ENCODE data around the gene FAM81B. TPM values are rescaled to one million over a fixed set of nuclear protein-coding genes. Genes with fewer than 3 reads are reported as not detected.

The FAM81B gene
- total RNA-seq, 1 donor from 2014 or later: not detected

- intact Hi-C loops (cut with micrococcal nuclease): no loop called here
Observed at GRCh38 chr5:95460665-95461064, 69.5 kb downstream of the FAM81B start.

- intact Hi-C loops (cut with micrococcal nuclease): no loop called here
Observed at GRCh38 chr5:95471487-95471886, 80.3 kb downstream of the FAM81B start.

- intact Hi-C loops (cut with micrococcal nuclease): no loop called here
Observed at GRCh38 chr5:95471942-95472341, 80.8 kb downstream of the FAM81B start.

GRCh38 chr5:95484421-95484820 lies 93.3 kb downstream of the FAM81B start:
- intact Hi-C loops (cut with micrococcal nuclease): no loop called here

GRCh38 chr5:95486191-95486590 lies 95.0 kb downstream of the FAM81B start:
- intact Hi-C loops (cut with micrococcal nuclease): no loop called here

- intact Hi-C loops (cut with micrococcal nuclease): no loop called here
Observed at GRCh38 chr5:95487880-95488279, 96.7 kb downstream of the FAM81B start.

Other genes starting within 250 kb of the FAM81B start
- gene MCTP1, start 106.3 kb upstream of the FAM81B start, total RNA-seq: 0.10 and 0.20 TPM in 2 replicates
- gene SKIC3, start 163.6 kb downstream of the FAM81B start, total RNA-seq: 69.7 and 72.6 TPM in 2 replicates
- 4.4 and 4.8 TPM in 2 replicates for gene ARSK, start 163.7 kb downstream of the FAM81B start, total RNA-seq
- gene GPR150, start 228.7 kb downstream of the FAM81B start, total RNA-seq: 0.22 and 0.54 TPM in 2 replicates